Heart right ventricle (tissue), 16 donors: ENCODE measurements around the gene METTL26. TPM values are rescaled to one million over a fixed set of nuclear protein-coding genes. Genes with fewer than 3 reads are reported as not detected.
A peak's percentile ranks its signal among the peaks of the same experiment; 100 is the strongest.

Experiments
- ATAC-seq, 8 donors: fragments of 200-7000 bp; cut with Tn5 transposase; one replicate each; pipeline ENCODE4 v1.9.1; 2020; ENCODE audit warnings: mild to moderate bottlenecking in 8 of 8, moderate library complexity in 8 of 8, moderate number of reproducible peaks in 1 of 8
- DNase-seq, 2 donors: peaks; one replicate each; pipeline ENCODE4 v3.0.0-alpha.2; 2020
- H3K27ac ChIP-seq, 10 donors: fragments of 200-600 bp; sonication (generic) in 2 of 10; one replicate each; pipeline versions ENCODE4 v1.5.0 to v1.8.0; 2020 to 2022; ENCODE audit warnings: mild to moderate bottlenecking in 3 of 10
- H3K27me3 ChIP-seq, 7 donors: fragments of 200-600 bp; one replicate each; pipeline ENCODE4 v1.8.0; 2021 to 2022; ENCODE audit warnings: mild to moderate bottlenecking in 2 of 7
- H3K36me3 ChIP-seq, 9 donors: fragments of 200-600 bp; sonication (generic) in 1 of 9; one replicate each; pipeline versions ENCODE4 v1.5.0 to v1.8.0; 2020 to 2022; ENCODE audit warnings: mild to moderate bottlenecking in 2 of 9
- H3K4me1 ChIP-seq, 9 donors: fragments of 200-600 bp; sonication (generic) in 1 of 9; one replicate each; pipeline versions ENCODE4 v1.5.0 to v1.8.0; 2020 to 2022; ENCODE audit warnings: mild to moderate bottlenecking in 4 of 9
- H3K4me3 ChIP-seq, 10 donors: fragments of 200-600 bp; sonication (generic) in 2 of 10; one replicate each; pipeline versions ENCODE4 v1.5.0 to v1.8.0; 2020 to 2022; ENCODE audit warnings: mild to moderate bottlenecking in 7 of 10, moderate library complexity in 2 of 10
- H3K9me3 ChIP-seq, 11 donors: fragments of 200-600 bp in 10 of 11; sonication (generic) in 2 of 11; one replicate each; pipeline versions ENCODE4 v1.5.0 to v1.8.0; 2013 to 2022; ENCODE audit warnings: mild to moderate bottlenecking in 2 of 11, control low read depth in 1 of 11, moderate library complexity in 1 of 11
- WGBS, 2 donors: extraction: QIAGEN DNeasy Blood & Tissue Kit; methylation state at CpG; one replicate each; pipeline ENCODE4 v1.1.7; 2013; ENCODE audit warnings: inconsistent platforms in 1 of 2; 5-methylcytosine and 5-hydroxymethylcytosine counted together
- intact Hi-C, 10 donors: fragments of 100-400 bp; cut with DNase I; formaldehyde crosslinking; loops; one replicate each; pipeline versions ENCODE4 v1.11.1 to v1.14.2; 2022
- polyA plus RNA-seq, 2 donors: library from polyadenylated mRNA; stranded (reverse); fragments of 200-250 nt; gene quantifications; one replicate each; pipeline ENCODE4 v1.2.3, GENCODE V29; 2013
- total RNA-seq, 10 donors: library from RNA; stranded (reverse); fragmentation: NEBNext Ultra II Directional in 3 of 10; extraction: Animal tissue kit (Norgen Biotek cat#: 25700) in 3 of 10; gene quantifications; one replicate each; pipeline versions ENCODE4 v1.2.1 to v1.2.4, GENCODE V29; 2021 to 2023
- TF ChIP-seq, protein P1 (sequence below), 9 donors: fragments of 200-600 bp; sonication (generic) in 2 of 9; IDR thresholded peaks; one replicate each; pipeline versions ENCODE4 v1.5.0 to v1.8.0; 2021 to 2022; ENCODE audit warnings: antibody characterized with exemption in 9 of 9, mild to moderate bottlenecking in 5 of 9, moderate library complexity in 1 of 9
- donor health status: Arrhythmogenic right ventricular cardiomyopathy.
- donor health status: ischemic (EF 13 %, LVEDD 7.1; RV severe dilation, severe dysfunction).
- donor health status: healthy with polysubstance abuse.
- donor health status: DM: no; HTN: yes; CAD: no.
- donor health status: DM: no; HTN: no; CAD: no.
- donor health status: ischemic (EF 25% LVEDD 6.9; RV normal size, moderate dysfunction).
- donor health status: ischemic (EF 25% LVEDD 5.7; RV mildly dilated, moderate dysfunction).
- donor health status: healthy.
- donor health status: DM: yes; HTN: yes; CAD: no.
- donor health status: Ischemic cardiomyopathy.
- donor health status: ischemic (EF 35%, LVEDD 5.7; RV mildly dilated, moderate dysfunction).
- donor health status: nonischemic (EF 11% LVEDD 7.7; RV severe dilation, severe dysfunction).
- donor health status: DM: yes; HTN: yes; CAD: no.
- donor health status: PGD.
- donor health status: ischemic (EF 29% LVEDD 5.4; RV normal size, mild dysfunction).
- donor health status: nonischemic (EF 23%, LVEDD 6.1; RV moderate dilation, normal function).

Gene METTL26
- total and polyA plus RNA-seq, 12 donors, result 34.5 to 237 (median 44.8) TPM

DNA sequence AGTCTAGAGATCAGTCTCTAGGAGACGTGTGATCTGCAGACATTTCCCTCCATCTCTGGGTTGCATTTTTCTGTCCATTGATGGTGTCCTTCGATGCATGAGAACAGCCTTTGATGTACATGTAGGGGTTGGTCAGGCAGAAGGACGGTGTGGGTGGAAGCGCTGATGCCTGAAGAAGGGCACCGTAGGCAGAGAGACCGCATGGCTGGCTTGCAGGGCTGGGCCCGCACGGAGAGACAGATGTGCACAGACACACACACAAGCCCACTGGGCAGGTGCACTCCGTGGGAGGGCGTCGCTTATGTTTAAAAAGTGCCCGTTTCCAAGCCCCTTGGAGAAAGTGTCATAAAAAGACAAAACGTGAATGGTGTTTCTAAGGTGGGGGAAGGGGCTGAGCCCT, 21.0 kb downstream of the METTL26 start:
- H3K36me3 ChIP-seq, result peaks cover 0 to 14% (median 0%) of the 10 kb centered on the region in 9 donors
- no peak overlapping the region for H3K27ac ChIP-seq
- H3K27me3 ChIP-seq, result no peaks in the 10 kb centered on the region
- H3K9me3 ChIP-seq, result no peaks in the 10 kb centered on the region
- ATAC-seq (no peak), DNase-seq (no peak)
- H3K4me3 ChIP-seq, result no peak overlapping the region
- TF ChIP-seq, protein P1, sequence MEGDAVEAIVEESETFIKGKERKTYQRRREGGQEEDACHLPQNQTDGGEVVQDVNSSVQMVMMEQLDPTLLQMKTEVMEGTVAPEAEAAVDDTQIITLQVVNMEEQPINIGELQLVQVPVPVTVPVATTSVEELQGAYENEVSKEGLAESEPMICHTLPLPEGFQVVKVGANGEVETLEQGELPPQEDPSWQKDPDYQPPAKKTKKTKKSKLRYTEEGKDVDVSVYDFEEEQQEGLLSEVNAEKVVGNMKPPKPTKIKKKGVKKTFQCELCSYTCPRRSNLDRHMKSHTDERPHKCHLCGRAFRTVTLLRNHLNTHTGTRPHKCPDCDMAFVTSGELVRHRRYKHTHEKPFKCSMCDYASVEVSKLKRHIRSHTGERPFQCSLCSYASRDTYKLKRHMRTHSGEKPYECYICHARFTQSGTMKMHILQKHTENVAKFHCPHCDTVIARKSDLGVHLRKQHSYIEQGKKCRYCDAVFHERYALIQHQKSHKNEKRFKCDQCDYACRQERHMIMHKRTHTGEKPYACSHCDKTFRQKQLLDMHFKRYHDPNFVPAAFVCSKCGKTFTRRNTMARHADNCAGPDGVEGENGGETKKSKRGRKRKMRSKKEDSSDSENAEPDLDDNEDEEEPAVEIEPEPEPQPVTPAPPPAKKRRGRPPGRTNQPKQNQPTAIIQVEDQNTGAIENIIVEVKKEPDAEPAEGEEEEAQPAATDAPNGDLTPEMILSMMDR (IDR thresholded peaks at IDR 0.05), result no peak
- intact Hi-C loops, result no loop called here
- H3K4me1 ChIP-seq, result peaks cover 0 to 6% (median 0%) of the 10 kb centered on the region in 9 donors
- 96% methylated on average over 13 of the region's 13 CpGs for WGBS, 2 donors

- Histone ChIP-seq H3K27me3 (no peaks in the 10 kb centered on the region), H3K4me3 (no peak overlapping the region), H3K27ac (no peak overlapping the region), H3K4me1 (peaks cover 0 to 6% (median 0%) of the 10 kb centered on the region in 9 donors), H3K36me3 (no peaks in the 10 kb centered on the region), H3K9me3 (no peaks in the 10 kb centered on the region)
- intact Hi-C loops, result no loop called here
- ATAC-seq (peak; percentile 51 to 88 (median 76)), DNase-seq (no peak)
- TF ChIP-seq, protein P1 (IDR thresholded peaks at IDR 0.05), result peak; percentile 52 to 80 (median 72)
- WGBS, 2 donors, result 68 to 78% methylated on average over 28 of the region's 28 CpGs
Observed at GRCh38 chr16:610513-611381, 25.4 kb downstream of the METTL26 start.

DNA sequence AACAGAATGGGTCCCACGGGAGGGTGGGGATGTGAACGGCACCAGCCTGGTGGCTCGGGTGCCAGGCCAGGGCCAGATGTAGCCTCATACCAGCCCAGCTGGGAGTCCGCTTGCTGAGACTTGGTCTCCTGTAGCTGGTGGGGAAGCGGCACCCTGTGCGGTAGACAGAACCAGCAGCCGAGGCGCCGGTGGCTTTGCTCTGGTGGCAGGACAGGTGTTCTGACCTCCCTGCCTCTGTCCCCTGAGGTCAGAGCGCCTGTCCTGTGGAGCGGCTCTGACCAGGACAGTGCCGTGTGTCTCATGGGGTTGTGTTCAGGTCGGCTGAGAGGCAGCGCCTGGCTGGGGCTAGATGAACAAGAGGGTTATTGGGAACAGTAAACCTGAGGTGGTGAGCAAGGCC, 26.1 kb downstream of the METTL26 start:
- 91 to 92% methylated on average over 14 of the region's 14 CpGs for WGBS, 2 donors
- no peak overlapping the region for H3K27ac ChIP-seq
- intact Hi-C loops, result no loop called here
- no peak overlapping the region for H3K4me3 ChIP-seq
- no peaks in the 10 kb centered on the region for H3K27me3 ChIP-seq
- peak in 2 of 8 donors; percentile 31 to 49 for ATAC-seq
- TF ChIP-seq, protein P1 (IDR thresholded peaks at IDR 0.05), result no peak
- peaks cover 0 to 6% (median 0%) of the 10 kb centered on the region in 9 donors for H3K4me1 ChIP-seq
- no peak for DNase-seq
- H3K36me3 ChIP-seq, result no peaks in the 10 kb centered on the region
- peaks cover 0 to 5% (median 0%) of the 10 kb centered on the region in 11 donors for H3K9me3 ChIP-seq

GRCh38 chr16:609316-609715, 26.8 kb downstream of the METTL26 start:
- TF ChIP-seq, protein P1 (IDR thresholded peaks at IDR 0.05), result no peak
- Histone ChIP-seq H3K4me3 (no peak overlapping the region), H3K4me1 (peaks cover 0 to 6% (median 0%) of the 10 kb centered on the region in 9 donors), H3K9me3 (peaks cover 0 to 6% (median 0%) of the 10 kb centered on the region in 11 donors), H3K27ac (no peak overlapping the region), H3K27me3 (no peaks in the 10 kb centered on the region), H3K36me3 (no peaks in the 10 kb centered on the region)
- intact Hi-C loops, result no loop called here
- ATAC-seq, result no peak
- 87 to 90% methylated on average over 13 of the region's 13 CpGs for WGBS, 2 donors
- DNase-seq, result no peak
